HG02970 (cell line): ENCODE measurements around the gene DSCAML1.

ENCODE experiments used
- ATAC-seq: cut with Tn5 transposase; IDR thresholded peaks from one replicate; pipeline ENCODE4 v1.9.1; 2021; ENCODE audit warnings: mild to moderate bottlenecking, moderate library complexity, moderate number of reproducible peaks; ENCODE audit not compliant: unreplicated experiment, low FRiP score

The DSCAML1 gene

DNA sequence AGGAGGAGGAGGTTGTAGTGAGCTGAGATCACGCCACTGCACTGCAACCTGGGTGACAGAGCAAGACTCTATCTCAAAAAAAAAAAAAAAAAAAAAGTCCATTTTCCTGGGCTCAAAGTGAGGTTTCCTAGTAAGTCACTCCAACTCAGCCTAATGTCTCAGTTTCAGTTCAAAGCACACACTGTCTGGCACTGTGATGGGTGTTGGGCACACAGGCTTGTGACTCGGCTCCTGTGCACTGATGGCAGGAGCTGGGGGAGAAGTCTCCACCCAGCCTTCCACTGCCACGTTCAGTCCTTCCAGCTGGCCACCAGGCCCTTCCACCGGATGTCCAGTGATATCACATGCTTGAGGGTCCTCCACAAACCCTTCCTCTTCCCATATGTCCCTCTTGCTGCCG lies 283.4 kb downstream of the DSCAML1 start:
- no peak for ATAC-seq

DNA sequence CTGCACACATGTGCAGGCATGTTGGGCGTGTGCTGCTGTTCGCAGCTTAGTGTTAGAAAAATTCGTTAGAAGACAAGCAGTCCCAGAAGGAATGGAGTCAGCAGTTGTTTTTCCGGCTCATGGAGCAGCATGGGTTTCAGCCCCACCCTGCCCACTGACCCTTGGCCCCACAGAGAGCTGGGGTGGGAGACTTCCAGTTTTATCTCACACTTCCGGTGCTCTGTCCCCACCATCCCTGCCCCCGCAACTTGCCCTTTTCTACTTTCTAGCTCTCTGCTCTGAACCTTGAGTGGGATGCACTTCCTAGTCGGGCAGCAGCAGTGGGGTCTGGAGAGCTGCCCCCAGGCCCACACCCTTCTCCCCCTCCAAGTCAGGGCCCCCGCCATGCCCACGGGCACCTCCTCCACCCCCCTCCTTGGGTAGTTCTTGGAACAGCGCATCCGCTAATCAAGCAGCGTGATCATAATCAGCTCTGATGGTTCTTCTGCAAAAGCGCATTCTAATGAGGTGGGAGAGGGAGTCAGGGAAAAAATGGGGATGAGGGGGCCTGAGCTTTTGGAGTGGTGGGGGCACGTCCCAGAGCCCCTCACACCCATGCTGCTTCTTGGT lies 285.0 kb downstream of the DSCAML1 start:
- ATAC-seq, result no peak

DNA sequence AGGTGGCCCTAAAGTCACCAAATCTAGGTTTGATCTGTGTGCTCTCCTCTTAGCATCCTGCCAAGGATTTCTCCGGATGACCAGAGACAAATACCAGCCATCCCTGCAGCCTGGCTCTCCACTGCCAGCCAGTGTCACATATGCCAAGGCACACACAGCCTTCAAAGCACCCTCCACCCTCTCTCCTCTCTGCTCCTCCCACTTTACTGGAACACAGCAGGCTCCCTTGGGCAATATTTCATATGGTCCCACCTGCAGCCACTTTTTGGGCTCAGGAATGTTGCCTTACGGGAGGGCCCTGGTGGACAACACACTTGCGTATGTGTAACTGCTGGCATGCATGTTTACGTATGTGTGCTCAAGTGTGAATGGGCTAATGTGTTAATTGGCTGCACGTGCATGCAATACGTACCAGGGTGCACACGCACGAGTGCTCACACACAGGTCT lies 285.5 kb downstream of the DSCAML1 start:
- no peak for ATAC-seq

DNA sequence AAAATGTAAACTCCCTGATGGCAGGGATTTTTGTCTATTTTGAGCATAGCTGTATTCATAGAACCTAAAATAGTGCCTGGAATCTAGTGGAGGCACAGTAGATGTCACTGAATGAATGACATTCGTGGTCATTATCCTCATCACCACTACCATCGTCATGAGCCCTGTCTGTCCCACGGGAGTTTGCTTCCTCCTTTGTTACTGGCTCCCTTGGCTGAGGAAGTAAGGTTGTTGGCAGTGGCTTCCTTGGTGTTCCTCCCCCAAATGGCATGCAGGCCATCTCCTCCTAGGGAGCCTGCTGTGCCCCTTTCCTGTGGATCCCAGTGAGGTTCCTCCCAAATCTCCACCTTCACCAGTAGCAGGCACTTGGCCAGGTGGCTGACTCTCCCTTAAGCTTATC lies 286.4 kb downstream of the DSCAML1 start:
- no peak for ATAC-seq

DNA sequence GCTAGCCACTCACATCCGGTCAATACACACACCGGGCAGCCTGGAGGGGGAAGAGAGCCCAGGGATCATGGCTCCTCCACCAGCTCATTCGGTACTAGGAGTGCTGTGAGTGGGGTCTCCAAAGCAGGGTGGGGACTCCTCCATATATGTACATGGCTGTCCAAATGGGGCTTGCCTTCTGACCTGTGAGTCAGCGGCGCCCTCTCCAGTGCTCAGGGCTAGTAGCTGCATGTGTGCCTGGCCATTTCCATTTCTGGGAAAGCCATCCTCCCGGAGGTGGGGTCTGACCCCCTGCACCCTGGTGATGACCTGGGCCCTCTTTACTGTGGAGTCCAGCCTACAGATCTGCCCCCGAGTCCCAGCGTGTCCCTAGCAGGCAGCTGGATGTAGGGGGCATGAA lies 287.5 kb downstream of the DSCAML1 start:
- no peak for ATAC-seq

DNA sequence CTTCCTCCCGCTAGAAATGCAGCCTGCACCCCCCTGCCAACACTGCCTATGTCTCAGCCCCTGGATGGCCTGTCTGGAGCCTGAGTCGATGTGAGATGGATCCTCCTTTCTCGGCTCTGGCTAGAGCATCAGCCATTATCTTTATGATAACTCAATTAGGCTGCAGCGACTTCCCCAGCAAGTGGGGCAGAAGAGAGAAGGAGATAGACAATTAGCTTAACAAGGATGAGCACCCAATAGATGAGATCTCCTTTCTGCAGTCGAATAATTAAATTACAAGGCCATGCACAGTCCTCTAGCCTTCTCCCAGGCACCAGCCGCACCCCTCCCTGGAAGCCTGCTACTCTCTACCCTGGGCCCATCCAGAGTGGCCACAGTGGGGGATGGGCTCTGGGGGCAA lies 290.0 kb downstream of the DSCAML1 start:
- no peak for ATAC-seq

DNA sequence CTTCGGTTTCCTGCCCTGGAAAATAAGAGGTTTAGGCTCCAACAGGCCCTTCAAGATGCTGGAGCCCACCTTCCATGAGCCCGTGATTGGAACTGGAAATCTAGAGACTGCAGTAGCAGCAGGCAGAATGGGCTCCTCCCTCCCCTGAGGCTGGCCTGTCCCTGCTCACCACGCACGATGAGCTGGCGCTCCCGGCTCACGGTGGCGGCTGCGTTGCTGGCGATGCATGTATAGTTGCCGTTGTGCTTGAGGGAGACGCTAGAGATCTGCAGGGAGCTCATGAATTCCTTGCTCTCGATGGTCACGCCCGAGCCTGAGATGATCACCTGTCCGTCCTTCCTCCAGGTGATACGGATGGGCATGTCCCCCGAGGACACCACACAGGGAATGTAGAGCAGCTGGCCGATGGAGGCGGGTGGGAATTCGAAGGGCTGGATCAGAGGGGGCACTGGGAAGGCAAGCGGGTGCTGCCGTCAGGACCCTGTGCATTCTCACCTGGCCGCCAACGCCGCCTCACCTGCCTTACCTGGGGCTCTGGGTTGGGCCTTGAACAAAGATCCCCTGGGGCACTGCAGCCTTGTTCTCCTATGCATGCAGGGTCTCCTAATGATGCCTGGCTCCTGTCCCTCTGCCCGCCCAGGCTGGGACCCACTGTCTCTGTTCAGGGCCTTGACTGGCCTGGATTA lies 291.6 kb downstream of the DSCAML1 start:
- no peak for ATAC-seq

DNA sequence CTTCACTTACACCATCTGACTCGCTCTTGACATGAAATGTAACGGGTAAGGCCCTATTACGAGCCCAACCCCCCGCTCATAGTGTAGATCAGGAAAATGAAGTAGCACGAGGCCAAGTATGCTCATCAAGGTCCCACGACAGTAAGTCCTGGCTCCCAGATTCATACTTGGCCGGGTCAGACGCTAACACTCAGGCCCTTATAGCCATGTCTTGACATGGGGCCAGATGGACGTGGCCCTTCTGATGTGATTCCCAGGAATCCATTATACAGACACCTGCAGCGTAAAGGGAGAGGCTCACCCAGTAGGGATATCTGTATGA lies 294.3 kb downstream of the DSCAML1 start:
- ATAC-seq, result no peak

DNA sequence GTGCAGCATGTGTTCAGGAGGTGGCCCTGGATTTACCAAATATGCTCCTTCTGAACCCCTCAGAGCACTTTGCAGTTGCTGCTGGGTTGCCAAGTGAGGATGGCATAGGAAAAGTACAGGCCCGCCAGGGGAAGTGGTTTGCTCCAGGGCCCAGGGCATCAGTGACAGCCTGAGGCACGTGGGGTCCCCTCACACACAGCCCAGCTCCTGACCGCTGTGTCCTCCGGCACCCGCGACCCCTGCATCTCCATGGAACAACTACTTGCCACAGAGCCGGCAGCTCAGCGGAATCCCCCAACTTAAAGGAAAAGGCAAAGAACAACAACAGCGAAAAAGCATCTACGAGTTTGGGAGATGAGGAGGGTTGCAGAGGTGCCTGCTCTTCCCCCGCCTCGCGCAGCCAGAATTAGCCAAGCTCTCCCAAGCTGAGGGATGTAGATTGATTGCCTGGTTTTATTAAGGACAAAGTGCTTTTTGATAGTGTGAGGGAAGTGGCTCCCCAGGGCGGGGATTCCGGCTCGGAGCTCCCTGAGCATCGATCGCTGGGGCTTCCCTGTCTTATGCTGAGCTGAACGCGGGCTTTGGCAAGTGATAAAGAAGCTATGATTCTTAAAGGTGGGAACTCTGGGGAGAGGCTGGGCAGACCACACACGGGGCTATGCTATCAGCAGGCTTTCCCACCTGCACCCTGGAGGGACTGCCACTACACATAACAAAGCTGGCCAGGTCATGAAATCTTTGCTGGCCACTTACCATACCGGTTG lies 294.8 kb downstream of the DSCAML1 start:
- ATAC-seq, result no peak

DNA sequence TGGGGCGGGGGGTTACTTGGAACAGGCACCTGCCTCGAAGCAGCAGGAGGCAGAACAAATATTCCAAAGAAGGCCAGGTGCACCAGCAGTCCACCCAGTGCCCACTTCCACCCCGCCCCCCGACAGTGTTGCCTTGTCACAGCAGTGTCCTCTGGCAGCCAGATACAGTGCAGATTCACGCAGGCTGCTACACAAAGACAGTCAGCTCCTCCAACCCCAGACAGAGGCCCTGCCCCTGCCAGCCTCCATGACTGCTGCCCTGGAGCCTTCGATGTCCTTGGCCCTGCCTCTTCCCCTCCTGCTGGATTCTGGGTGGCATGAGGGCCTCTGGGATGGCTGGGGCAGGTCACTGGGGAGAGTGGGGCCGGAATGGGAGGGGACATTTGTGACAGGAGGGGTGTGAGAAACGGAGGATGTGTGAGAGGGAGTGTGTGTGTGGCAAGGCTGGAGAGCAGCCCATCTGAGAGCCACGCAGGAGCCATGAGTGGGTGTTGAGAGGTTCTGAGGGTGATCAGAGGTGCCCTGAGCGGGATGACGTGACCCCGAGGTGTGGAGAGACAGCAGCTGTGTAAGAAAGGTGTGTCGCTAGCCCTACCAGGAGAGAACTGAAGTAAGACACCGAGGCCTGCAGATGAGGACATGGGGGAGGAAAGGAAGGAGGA lies 295.6 kb downstream of the DSCAML1 start:
- ATAC-seq, result no peak

DNA sequence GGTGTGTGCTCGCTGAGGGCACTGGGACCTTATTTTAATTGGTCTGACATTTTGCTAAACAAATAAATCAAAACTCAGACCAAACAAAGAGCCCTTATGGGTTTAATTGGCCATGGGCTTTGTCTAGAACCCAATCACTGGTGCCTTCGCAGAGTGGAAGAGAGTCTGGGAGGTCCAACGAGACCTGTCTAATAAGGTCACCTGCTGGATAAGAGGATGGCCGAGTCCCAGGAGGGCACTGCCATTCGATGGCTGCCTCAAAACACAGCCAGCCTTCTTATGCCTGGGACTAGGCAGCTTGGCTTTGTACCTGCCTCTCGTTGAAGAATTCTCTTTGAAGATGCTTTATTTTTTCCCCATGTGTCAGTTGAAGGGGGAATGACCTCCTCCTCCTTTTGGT lies 298.2 kb downstream of the DSCAML1 start:
- ATAC-seq, result no peak

DNA sequence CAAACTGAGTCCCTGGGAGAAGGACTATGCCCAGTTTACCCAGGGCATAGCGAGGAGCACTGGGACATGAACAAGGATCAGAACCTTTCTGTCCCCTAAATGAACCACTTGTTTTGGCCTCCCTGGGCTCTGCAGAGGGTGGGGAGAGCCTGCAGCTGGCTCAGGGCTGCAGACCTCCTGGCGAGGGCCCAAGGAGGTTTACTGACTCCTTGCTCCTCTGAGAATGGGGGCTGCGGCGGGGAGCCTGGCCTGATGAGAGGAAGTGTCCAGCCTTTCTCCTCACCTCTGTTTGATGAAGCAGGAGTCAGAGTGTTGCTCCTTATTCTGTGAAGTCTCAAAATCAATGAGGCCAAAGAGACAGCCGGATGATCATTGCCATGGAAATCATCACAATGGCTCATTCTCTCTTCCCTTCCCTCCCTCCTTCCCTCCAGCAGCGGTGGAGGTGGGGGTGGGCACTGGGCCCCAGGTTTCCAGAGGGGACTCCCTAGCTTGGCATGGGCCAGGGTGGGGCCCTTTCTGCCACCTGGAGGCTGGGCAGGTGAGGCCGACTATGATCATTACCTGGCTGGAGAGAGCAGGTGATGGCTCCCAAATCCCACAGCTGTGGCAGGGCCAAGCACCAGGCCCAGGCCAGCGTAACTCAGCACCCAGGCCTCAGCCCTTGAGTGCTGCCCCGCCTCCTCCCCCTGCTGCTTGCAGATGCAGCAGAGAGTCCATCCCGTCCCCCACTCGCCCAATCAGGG lies 299.6 kb downstream of the DSCAML1 start:
- no peak for ATAC-seq

DNA sequence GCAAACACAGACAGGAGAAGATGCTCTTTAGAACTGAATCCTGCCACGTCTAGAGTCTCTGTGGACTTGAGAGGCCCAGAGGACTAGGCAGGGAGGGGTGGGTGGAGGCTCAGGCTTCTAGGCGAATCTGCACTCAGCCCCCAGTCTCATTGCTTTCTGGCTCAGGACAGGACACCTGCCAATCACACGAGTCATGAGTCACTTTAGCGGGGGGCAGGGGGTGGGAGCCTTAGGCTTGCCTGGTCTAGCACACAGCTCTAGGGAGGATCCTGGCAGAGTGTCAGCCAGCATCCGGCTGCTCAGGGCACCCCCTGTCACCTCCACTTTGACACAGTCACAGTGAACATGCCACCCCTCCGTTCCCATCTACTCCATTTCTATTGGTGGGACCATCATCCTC lies 301.7 kb downstream of the DSCAML1 start:
- no peak for ATAC-seq

DNA sequence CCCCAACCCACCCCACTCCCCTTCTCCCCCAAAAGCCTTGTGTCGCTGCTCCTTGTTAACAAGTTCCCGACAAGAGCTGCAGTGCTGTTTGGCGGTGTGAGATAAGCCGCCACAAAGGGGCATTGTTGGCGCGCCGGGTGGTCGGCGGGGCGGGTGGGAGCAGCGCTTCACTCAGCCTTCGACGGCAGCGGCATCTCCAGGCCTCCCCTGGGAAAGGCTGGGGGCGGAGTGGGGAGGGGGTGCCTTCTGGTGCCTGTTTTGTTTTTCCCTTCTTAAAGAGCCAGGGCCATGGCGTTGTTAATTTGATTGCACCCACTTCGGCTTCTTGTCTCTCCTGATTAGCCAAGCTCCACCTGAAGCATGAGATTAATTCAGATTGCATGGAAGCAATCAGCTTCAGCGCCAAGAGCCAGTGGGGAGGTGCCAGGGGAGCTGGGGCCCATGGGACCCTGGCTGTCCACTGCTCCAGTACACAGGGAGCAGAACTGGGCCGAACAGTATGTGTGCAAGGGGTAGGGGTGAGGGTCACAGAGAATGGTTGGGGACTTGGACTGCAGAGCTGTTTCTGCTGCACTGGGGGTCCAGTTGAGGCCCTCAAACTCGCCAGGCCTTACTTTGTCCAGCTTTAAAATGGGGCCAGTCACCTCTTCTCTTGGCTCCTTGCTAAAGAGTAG lies 304.3 kb downstream of the DSCAML1 start:
- no peak for ATAC-seq

DNA sequence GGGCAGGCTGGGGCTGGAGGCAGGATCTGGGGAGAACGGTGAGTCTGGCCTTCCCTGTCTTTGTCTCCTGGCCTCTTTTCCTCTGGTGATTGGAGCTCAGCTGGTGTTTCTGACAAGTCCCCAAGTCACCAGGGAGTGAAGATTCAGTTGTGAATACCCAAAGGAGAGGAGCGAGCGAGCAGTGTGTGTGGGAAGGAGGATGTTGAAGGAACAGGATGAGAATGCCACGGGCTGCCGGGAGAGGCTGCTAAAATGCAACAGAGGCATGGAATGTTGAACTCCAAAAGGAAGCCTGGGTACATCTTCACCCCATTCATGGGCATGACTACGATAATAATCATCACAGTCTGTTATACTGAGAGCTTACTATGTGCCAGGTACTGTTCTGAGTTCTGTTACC lies 306.1 kb downstream of the DSCAML1 start:
- ATAC-seq, result no peak

DNA sequence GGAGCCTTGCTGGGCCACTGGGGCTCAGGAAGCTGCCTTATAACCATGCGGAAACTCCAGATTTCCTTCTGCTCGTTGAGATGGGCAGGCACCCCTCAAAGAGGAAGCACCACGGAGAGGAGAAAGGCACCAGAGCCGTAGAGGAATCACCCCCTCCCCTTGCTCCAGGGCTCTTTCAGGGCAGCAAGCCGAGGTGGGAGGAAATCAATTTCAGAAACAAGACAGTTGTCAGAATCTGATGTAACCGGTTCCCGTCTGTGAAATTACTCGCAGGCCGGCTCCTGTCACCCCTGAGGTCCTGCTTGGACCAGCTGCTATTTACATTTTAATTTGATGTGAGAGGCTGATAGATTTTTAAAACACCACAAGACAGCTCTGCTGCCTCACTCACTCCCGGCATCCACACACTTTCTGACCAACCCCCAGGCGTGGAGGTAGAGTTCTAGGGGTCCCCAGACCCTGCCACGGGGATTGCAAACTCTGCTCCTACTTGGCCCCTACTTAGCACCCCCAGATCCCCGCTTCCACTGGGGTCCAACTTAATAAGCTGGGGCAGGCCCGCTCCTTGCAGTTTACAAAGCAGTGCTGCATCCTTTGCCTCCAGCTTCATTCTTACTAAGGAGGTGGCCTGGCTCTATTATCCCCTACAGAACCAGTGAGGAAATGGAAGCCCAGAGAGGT lies 306.9 kb downstream of the DSCAML1 start:
- ATAC-seq, result no peak

DNA sequence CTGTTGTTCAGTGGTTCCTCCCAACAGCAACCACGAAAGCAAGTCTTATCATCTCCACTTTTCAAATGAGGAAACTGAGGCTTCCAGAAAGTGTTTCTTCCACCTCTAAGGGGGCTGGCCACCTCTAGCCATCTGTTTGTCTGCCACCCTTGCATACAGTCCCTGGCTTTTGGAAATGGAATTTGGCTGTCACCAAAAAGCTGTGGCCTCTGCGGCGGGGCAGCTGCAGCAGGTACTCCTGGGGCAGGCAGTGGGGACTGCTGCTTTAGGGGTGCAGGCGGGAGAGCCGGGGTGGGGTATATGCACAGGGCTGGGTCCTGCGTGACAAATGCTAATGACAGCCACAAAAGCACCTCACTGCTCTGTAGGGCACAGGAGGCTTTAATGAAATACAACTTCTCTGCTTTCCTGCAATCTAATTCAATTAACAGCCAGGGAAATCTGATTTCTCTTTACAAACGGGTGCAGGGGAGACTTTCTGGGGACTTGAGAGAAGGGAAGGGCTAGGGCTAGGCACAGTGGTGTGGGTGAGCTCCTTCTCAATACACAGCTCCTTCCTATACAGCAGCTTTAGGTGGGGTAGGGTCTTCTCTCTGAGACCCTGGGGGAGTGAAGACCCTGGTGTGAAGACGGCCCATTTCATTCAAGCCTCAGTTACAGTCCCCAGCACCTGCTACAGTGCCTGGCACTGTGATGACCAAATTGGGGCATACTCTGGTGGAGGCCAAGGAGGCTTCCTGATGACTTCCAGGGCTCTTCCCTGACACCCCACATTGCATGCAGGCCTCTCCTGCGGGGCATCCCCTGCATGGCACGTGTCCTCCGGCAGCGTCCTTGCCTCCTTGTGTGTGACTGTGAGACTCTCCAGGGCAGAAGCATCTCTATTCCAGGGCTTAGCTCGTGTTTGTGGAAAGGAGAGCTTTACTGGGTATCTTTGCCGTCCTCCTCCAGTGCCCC lies 307.7 kb downstream of the DSCAML1 start:
- no peak for ATAC-seq

DNA sequence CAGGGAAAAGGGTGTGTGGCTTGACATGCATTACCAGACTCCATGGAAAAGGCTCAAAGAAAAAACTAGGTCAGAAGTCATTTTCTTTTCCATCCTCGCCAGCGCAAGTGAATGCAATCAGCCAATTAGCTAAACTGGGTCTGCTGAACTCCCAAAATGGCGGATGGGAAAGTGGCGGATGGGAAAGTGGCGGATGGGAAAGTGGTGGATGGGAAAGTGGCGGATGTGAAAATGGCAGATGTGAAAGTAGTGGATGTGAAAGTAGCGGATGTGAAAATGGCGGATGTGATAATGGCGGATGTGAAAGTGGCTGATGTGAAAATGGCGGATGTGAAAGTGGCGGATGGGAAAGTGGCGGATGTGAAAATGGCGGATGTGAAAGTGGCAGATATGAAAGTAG lies 311.0 kb downstream of the DSCAML1 start:
- no peak for ATAC-seq
